Vagina (tissue), 2 donors: ENCODE measurements around the gene MAST4. TPM values are rescaled to one million over a fixed set of nuclear protein-coding genes. Genes with fewer than 3 reads are reported as not detected.

ENCODE experiments used
- DNase-seq, 2 donors: peaks; one replicate each; pipeline ENCODE4 v3.0.0-alpha.2; 2017; ENCODE audit errors: extremely low spot score in 2 of 2
- H3K27ac ChIP-seq: fragments of 200-600 bp; sonication (generic); one replicate; pipeline ENCODE4 v1.5.1; 2019
- H3K27me3 ChIP-seq: fragments of 200-600 bp; sonication (generic); one replicate; pipeline ENCODE4 v1.5.1; 2019
- H3K36me3 ChIP-seq, 2 donors: fragments of 200-600 bp; sonication (generic); one replicate each; pipeline ENCODE4 v1.5.1; 2017 to 2019
- H3K4me1 ChIP-seq: fragments of 200-600 bp; sonication (generic); one replicate; pipeline ENCODE4 v1.5.1; 2019
- H3K4me3 ChIP-seq, 2 donors: fragments of 200-600 bp; sonication (generic); 1 replicate in 1 of 2; 2 replicates in 1 of 2; pipeline ENCODE4 v1.5.1; 2016 to 2019
- H3K9me3 ChIP-seq: fragments of 200-600 bp; sonication (generic); one replicate; pipeline ENCODE4 v1.5.1; 2019
- CTCF ChIP-seq, 3 experiments: fragments of 450-650 bp in 2 of 3; fragments of 200-600 bp in 1 of 3; sonication (generic) in 1 of 3; IDR thresholded peaks; one replicate each; pipeline ENCODE4 v1.5.1; 2017 to 2019; ENCODE audit warnings: antibody characterized with exemption in 3 of 3, mild to moderate bottlenecking in 2 of 3, moderate library complexity in 2 of 3
- POLR2A ChIP-seq, 2 donors: fragments of 450-650 bp; IDR thresholded peaks; one replicate each; pipeline ENCODE4 v1.6.1; 2017; ENCODE audit warnings: antibody characterized with exemption in 2 of 2, mild to moderate bottlenecking in 2 of 2, moderate library complexity in 2 of 2
- POLR2AphosphoS5 ChIP-seq, 2 donors: sonication (generic); formaldehyde crosslinking; IDR thresholded peaks; one replicate each; pipeline ENCODE4 v1.9.0; 2017; ENCODE audit warnings: antibody characterized with exemption in 2 of 2, mild to moderate bottlenecking in 2 of 2, low read depth in 1 of 2; ENCODE audit not compliant: insufficient read depth in 1 of 2
- intact Hi-C: fragments of 100-400 bp; cut with DNase I; formaldehyde crosslinking; loops from one replicate; pipeline ENCODE4 v1.15.1; 2023
- total RNA-seq: library from RNA; depleted of rRNA; stranded (reverse); fragments of >200 nt; gene quantifications from one replicate; pipeline ENCODE4 v1.2.3, GENCODE V29; 2016

MAST4 gene
- total RNA-seq, 1 donor from 2014 or later, result 85.9 TPM

- Histone ChIP-seq H3K4me1 (no peaks in the 10 kb centered on the region), H3K36me3 (no peaks in the 10 kb centered on the region), H3K27ac (no peak overlapping the region), H3K27me3 (no peaks in the 10 kb centered on the region), H3K9me3 (no peaks in the 10 kb centered on the region), H3K4me3 (no peak overlapping the region)
- no peak for DNase-seq
- intact Hi-C loops, result no loop called here
- TF ChIP-seq POLR2A (IDR thresholded peaks at IDR 0.05), result no peak
Observed at GRCh38 chr5:66737096-66737495, 140.9 kb downstream of the MAST4 start.

DNA sequence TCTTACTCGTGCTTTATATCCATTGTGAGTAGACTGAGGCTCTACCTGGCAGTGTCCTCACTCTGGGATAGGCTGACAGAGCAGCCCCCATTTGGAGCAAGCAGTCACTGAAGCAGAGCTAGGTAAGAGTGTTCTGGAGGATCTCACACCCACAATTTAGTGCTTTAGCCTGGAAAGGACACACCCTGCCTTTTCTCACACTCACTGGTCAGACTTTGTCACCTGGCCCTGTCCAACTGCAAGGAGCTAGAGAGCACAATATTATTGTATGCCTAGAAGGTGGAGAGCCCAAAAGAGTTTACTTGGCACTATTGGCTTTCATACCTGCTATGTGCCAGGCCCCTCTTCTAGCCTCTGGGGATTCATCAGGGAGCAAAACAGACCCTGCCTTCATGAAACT, 141.9 kb downstream of the MAST4 start:
- no peak for TF ChIP-seq POLR2A (IDR thresholded peaks at IDR 0.05)
- no peak for TF ChIP-seq CTCF (IDR thresholded peaks at IDR 0.05)
- Histone ChIP-seq H3K27me3 (no peaks in the 10 kb centered on the region), H3K27ac (no peak overlapping the region), H3K9me3 (no peaks in the 10 kb centered on the region), H3K36me3 (no peaks in the 10 kb centered on the region), H3K4me3 (no peak overlapping the region), H3K4me1 (no peaks in the 10 kb centered on the region)
- DNase-seq, result no peak
- intact Hi-C loops, result no loop called here

GRCh38 chr5:66739021-66739420, 142.8 kb downstream of the MAST4 start:
- no peak for DNase-seq
- H3K9me3 ChIP-seq, result no peaks in the 10 kb centered on the region

GRCh38 chr5:66739951-66740350, 143.8 kb downstream of the MAST4 start:
- intact Hi-C loops, result loop anchor here (5.0 kb wide), 1 partner anchor 433 kb away; no protein-coding TSS in a partner anchor
- no peak for TF ChIP-seq POLR2A (IDR thresholded peaks at IDR 0.05)

More at GRCh38 chr5:66739021-66739420, 142.8 kb downstream of the MAST4 start:
- TF ChIP-seq POLR2AphosphoS5 (IDR thresholded peaks at IDR 0.05; ENCODE audit: insufficient read depth in 1 of 2, low read depth in 1 of 2) (no peak), POLR2A (IDR thresholded peaks at IDR 0.05) (no peak), CTCF (IDR thresholded peaks at IDR 0.05) (no peak)
- Histone ChIP-seq H3K4me3 (no peak overlapping the region), H3K27me3 (no peaks in the 10 kb centered on the region), H3K27ac (no peak overlapping the region), H3K36me3 (no peaks in the 10 kb centered on the region), H3K4me1 (no peaks in the 10 kb centered on the region)
- intact Hi-C loops, result no loop called here

GRCh38 chr5:66741394-66741793, 145.2 kb downstream of the MAST4 start:
- TF ChIP-seq POLR2A (IDR thresholded peaks at IDR 0.05), result no peak
- no peak for TF ChIP-seq CTCF (IDR thresholded peaks at IDR 0.05)
- no peak for TF ChIP-seq POLR2AphosphoS5 (IDR thresholded peaks at IDR 0.05; ENCODE audit: insufficient read depth in 1 of 2, low read depth in 1 of 2)
- H3K9me3 ChIP-seq, result no peaks in the 10 kb centered on the region
- H3K36me3 ChIP-seq, result no peaks in the 10 kb centered on the region
- intact Hi-C loops, result loop anchor here (5.0 kb wide), 1 partner anchor 434 kb away; no protein-coding TSS in a partner anchor
- no peak for DNase-seq
- no peak overlapping the region for H3K27ac ChIP-seq
- H3K4me1 ChIP-seq, result no peaks in the 10 kb centered on the region
- H3K27me3 ChIP-seq, result no peaks in the 10 kb centered on the region
- no peak overlapping the region for H3K4me3 ChIP-seq

More at GRCh38 chr5:66739951-66740350, 143.8 kb downstream of the MAST4 start:
- H3K4me3 ChIP-seq, result no peak overlapping the region
- H3K9me3 ChIP-seq, result no peaks in the 10 kb centered on the region
- DNase-seq, result no peak
- H3K27me3 ChIP-seq, result no peaks in the 10 kb centered on the region
- H3K4me1 ChIP-seq, result no peaks in the 10 kb centered on the region
- H3K27ac ChIP-seq, result no peak overlapping the region
- H3K36me3 ChIP-seq, result no peaks in the 10 kb centered on the region

DNA sequence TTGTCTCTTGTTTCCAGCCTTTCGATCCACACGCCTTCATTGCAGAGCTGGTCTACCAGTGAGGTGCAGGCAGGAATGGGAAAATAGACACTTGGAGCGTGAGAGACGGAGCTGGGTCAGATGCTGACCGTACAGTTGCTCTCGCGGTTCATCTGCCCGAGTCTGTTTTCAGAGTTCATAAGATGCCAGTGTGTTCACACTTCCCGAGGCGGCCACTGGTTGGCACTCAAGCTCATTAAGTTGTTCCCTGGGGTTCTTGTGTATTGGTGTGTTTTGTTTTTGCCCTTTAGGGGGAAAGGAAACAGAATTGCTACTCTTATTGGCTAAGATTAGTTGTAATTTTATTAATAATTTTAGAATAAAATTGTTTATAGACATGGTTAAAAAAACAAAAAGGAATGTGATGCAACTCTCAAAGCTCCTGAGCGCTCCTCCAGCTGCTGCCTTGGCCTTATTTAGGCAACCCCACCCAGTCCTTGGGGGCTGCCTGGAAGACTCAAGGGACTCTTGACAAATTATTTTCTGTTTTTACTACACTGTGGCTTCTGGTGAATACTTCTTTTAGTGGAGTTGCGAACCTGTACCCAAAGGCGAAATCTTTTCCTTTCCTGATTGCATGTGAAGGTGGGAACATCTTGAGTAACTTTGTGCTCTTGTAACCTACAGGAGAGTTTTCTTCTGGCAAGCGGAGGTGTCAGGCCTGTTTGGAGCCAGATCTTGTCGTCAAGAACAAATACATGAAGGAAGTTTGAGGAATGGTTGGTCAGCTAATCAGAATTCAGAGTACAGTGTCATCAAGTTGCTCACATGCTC, 146.1 kb downstream of the MAST4 start:
- H3K9me3 ChIP-seq, result no peaks in the 10 kb centered on the region
- H3K27me3 ChIP-seq, result no peaks in the 10 kb centered on the region
- DNase-seq, result no peak
- no peak overlapping the region for H3K27ac ChIP-seq
- no peak overlapping the region for H3K4me3 ChIP-seq
- intact Hi-C loops, result loop anchor here (5.0 kb wide), 1 partner anchor 435 kb away; no protein-coding TSS in a partner anchor
- H3K36me3 ChIP-seq, result no peaks in the 10 kb centered on the region
- no peaks in the 10 kb centered on the region for H3K4me1 ChIP-seq
- TF ChIP-seq POLR2A (IDR thresholded peaks at IDR 0.05), result no peak
- no peak for TF ChIP-seq CTCF (IDR thresholded peaks at IDR 0.05)
- TF ChIP-seq POLR2AphosphoS5 (IDR thresholded peaks at IDR 0.05; ENCODE audit: insufficient read depth in 1 of 2, low read depth in 1 of 2), result no peak
